Left ventricle myocardium superior (tissue), 1 donor: Measurements from ENCODE around the gene TBC1D2. TPM values are rescaled to one million over a fixed set of nuclear protein-coding genes. Genes with fewer than 3 reads are reported as not detected.
A peak's percentile ranks its signal among the peaks of the same experiment; 100 is the strongest.

Source experiments
- ATAC-seq: fragments of 200-7000 bp; cut with Tn5 transposase; one replicate; pipeline ENCODE4 v1.9.1; 2020; ENCODE audit warnings: mild to moderate bottlenecking, moderate library complexity
- DNase-seq: peaks from one replicate; pipeline ENCODE4 v3.0.0-alpha.2; 2020
- intact Hi-C: fragments of 100-400 bp; cut with micrococcal nuclease; formaldehyde crosslinking; loops from one replicate; pipeline ENCODE4 v1.11.0; 2022
- total RNA-seq: library from RNA; stranded (reverse); fragmentation: NEBNext Ultra II Directional; extraction: Animal tissue kit (Norgen Biotek cat#: 25700); gene quantifications from one replicate; pipeline ENCODE4 v1.2.1, GENCODE V29; 2021
- donor health status: DM: no; HTN: yes; CAD: no; lungs with severe emphysema.

The TBC1D2 gene
- total RNA-seq, 1 donor from 2014 or later = 2.8 TPM

- intact Hi-C loops = no loop called here
- DNase-seq (no peak), ATAC-seq (no peak)
These were observed 53.7 kb downstream of the TBC1D2 start for GRCh38 chr9:98201749-98202148.

- DNase-seq (no peak), ATAC-seq (no peak)
- intact Hi-C loops = no loop called here
These were observed 54.3 kb downstream of the TBC1D2 start for GRCh38 chr9:98201102-98201501.

GRCh38 chr9:98199388-98200033 is 55.9 kb downstream of the TBC1D2 start:
- intact Hi-C loops = no loop called here
- ATAC-seq = no peak
- DNase-seq = no peak

GRCh38 chr9:98195671-98196070 is 59.8 kb downstream of the TBC1D2 start:
- intact Hi-C loops = no loop called here
- DNase-seq (no peak), ATAC-seq (no peak)

- DNase-seq (no peak), ATAC-seq (no peak)
- intact Hi-C loops = no loop called here
These were observed 62.0 kb downstream of the TBC1D2 start for GRCh38 chr9:98193336-98193944.

- DNase-seq = peak; percentile 86
- peak; percentile 96 for ATAC-seq
- intact Hi-C loops = no loop called here
These were observed 62.7 kb downstream of the TBC1D2 start, which contains the start of gene CORO2A for GRCh38 chr9:98192503-98193335. Gene CORO2A (minus strand): TSS chr9:98192637. CDS start chr9:98157660, 34,977 bp downstream.

GRCh38 chr9:98191671-98192502 is 63.6 kb downstream of the TBC1D2 start:
- ATAC-seq (no peak), DNase-seq (peak; percentile 49)
- intact Hi-C loops = no loop called here

GRCh38 chr9:98191181-98191608 is 64.3 kb downstream of the TBC1D2 start:
- intact Hi-C loops = no loop called here
- DNase-seq = no peak
- no peak for ATAC-seq

GRCh38 chr9:98190757-98191105 is 64.7 kb downstream of the TBC1D2 start:
- ATAC-seq = no peak
- intact Hi-C loops = no loop called here
- no peak for DNase-seq

- ATAC-seq (no peak), DNase-seq (no peak)
- intact Hi-C loops = no loop called here
These were observed 66.0 kb downstream of the TBC1D2 start for GRCh38 chr9:98189412-98189811.

- DNase-seq (no peak), ATAC-seq (no peak)
These were observed 67.5 kb downstream of the TBC1D2 start for GRCh38 chr9:98187926-98188325.

GRCh38 chr9:98186236-98186635 is 69.2 kb downstream of the TBC1D2 start:
- DNase-seq = no peak
- intact Hi-C loops = no loop called here
- ATAC-seq = no peak

More at GRCh38 chr9:98187926-98188325, 67.5 kb downstream of the TBC1D2 start:
- intact Hi-C loops = no loop called here

- ATAC-seq (no peak), DNase-seq (no peak)
- intact Hi-C loops = no loop called here
These were observed 69.8 kb downstream of the TBC1D2 start for GRCh38 chr9:98185611-98186171.

GRCh38 chr9:98185021-98185567 is 70.4 kb downstream of the TBC1D2 start:
- DNase-seq (no peak), ATAC-seq (no peak)
- intact Hi-C loops = no loop called here

GRCh38 chr9:98184326-98184725 is 71.1 kb downstream of the TBC1D2 start:
- ATAC-seq (no peak), DNase-seq (no peak)
- intact Hi-C loops = no loop called here

- ATAC-seq (no peak), DNase-seq (no peak)
- intact Hi-C loops = no loop called here
These were observed 72.4 kb downstream of the TBC1D2 start for GRCh38 chr9:98182889-98183599.

GRCh38 chr9:98182069-98182820 is 73.2 kb downstream of the TBC1D2 start:
- intact Hi-C loops = no loop called here
- DNase-seq (no peak), ATAC-seq (no peak)

- intact Hi-C loops = no loop called here
- DNase-seq = no peak
These were observed 73.7 kb downstream of the TBC1D2 start for GRCh38 chr9:98181746-98182068.

More at GRCh38 chr9:98181746-98182068, 73.7 kb downstream of the TBC1D2 start:
- ATAC-seq = no peak
